Activated B cell treated with CpG ODN at 0.5 μM for 24 hours (primary cell): ENCODE data around the gene KIAA0825. TPM values are rescaled to one million over a fixed set of nuclear protein-coding genes. Genes with fewer than 3 reads are reported as not detected.

Experiments used
- ATAC-seq: fragments of 200-7000 bp; cut with Tn5 transposase; one replicate; pipeline ENCODE4 v1.10.0; 2021; ENCODE audit warnings: low read depth, mild to moderate bottlenecking, moderate library complexity
- CTCF ChIA-PET: fragments of 350-600 bp; sonication (Branson Sonifier 250); formaldehyde crosslinking; loops from one replicate; lab custom pipeline; 2021; ENCODE audit warnings: antibody characterized with exemption; lab: Charles Lee
- POLR2A ChIA-PET: fragments of 350-600 bp; sonication (Branson Sonifier 250); formaldehyde crosslinking; loops from one replicate; lab custom pipeline; 2021; ENCODE audit warnings: antibody characterized with exemption; lab: Charles Lee
- DNase-seq: peaks from one replicate; pipeline ENCODE4 v3.0.0; 2022
- H3K27ac Mint-ChIP-seq: one replicate; pipeline ENCODE4 v1.8.0; 2020; ENCODE audit warnings: mixed read lengths
- H3K27me3 Mint-ChIP-seq: one replicate; pipeline ENCODE4 v1.8.0; 2021; ENCODE audit warnings: mixed read lengths
- H3K36me3 Mint-ChIP-seq: one replicate; pipeline ENCODE4 v1.8.0; 2021; ENCODE audit warnings: low read depth, mixed read lengths
- H3K4me1 Mint-ChIP-seq: one replicate; pipeline ENCODE4 v1.8.0; 2021; ENCODE audit warnings: mixed read lengths
- H3K4me3 Mint-ChIP-seq: one replicate; pipeline ENCODE4 v1.8.0; 2020; ENCODE audit warnings: mild to moderate bottlenecking, mixed read lengths
- H3K9me3 Mint-ChIP-seq: one replicate; pipeline ENCODE4 v1.8.0; 2020; ENCODE audit warnings: mixed read lengths
- CTCF ChIP-seq: fragments of 200-600 bp; IDR thresholded peaks from one replicate; pipeline ENCODE4 v1.8.0; 2022; ENCODE audit warnings: antibody characterized with exemption, mild to moderate bottlenecking
- intact Hi-C: fragments of 100-400 bp; cut with micrococcal nuclease; formaldehyde crosslinking; loops from one replicate; pipeline ENCODE4 v1.15.1; 2024
- total RNA-seq: library from RNA; stranded (reverse); gene quantifications from 2 replicates; pipeline ENCODE4 v1.2.3, GENCODE V29; 2022

The KIAA0825 gene
- total RNA-seq, 1 donor from 2014 or later = 2.3 TPM

GRCh38 chr5:94523018-94523417, 95.4 kb downstream of the KIAA0825 start:
- CTCF ChIA-PET = interaction anchor here (0.6 to 2.9 kb wide), 3 partner anchors 215 to 327 kb away, joined by 3 to 39 read pairs (median 11); no protein-coding TSS in a partner anchor
- ATAC-seq = no peak
- POLR2A ChIA-PET = no interaction called here
- TF ChIP-seq CTCF = no peak
- H3K4me3 Mint-ChIP-seq = no peak overlapping the region
- intact Hi-C loops = no loop called here
- H3K36me3 Mint-ChIP-seq = no peaks in the 10 kb centered on the region
- H3K9me3 Mint-ChIP-seq = no peaks in the 10 kb centered on the region
- no peaks in the 10 kb centered on the region for H3K27me3 Mint-ChIP-seq
- no peak for DNase-seq
- H3K4me1 Mint-ChIP-seq = no peaks in the 10 kb centered on the region
- H3K27ac Mint-ChIP-seq = no peak overlapping the region

- Mint-ChIP-seq H3K9me3 (no peaks in the 10 kb centered on the region), H3K36me3 (no peaks in the 10 kb centered on the region), H3K27me3 (no peaks in the 10 kb centered on the region), H3K4me1 (no peaks in the 10 kb centered on the region), H3K4me3 (no peak overlapping the region), H3K27ac (no peak overlapping the region)
- intact Hi-C loops = no loop called here
- no peak for TF ChIP-seq CTCF
- no peak for ATAC-seq
- DNase-seq = no peak
- CTCF ChIA-PET = no interaction called here
- POLR2A ChIA-PET = no interaction called here
These were observed 96.3 kb downstream of the KIAA0825 start for GRCh38 chr5:94522117-94522516.

- ChIA-PET POLR2A (no interaction called here), CTCF (interaction anchor here (1.3 kb wide), 1 partner anchor 220 kb away, joined by 4 read pairs; no protein-coding TSS in a partner anchor)
- DNase-seq (no peak), ATAC-seq (no peak)
- Mint-ChIP-seq H3K9me3 (no peaks in the 10 kb centered on the region), H3K27ac (no peak overlapping the region), H3K4me1 (no peaks in the 10 kb centered on the region), H3K4me3 (no peak overlapping the region), H3K36me3 (no peaks in the 10 kb centered on the region), H3K27me3 (no peaks in the 10 kb centered on the region)
- TF ChIP-seq CTCF = no peak
- intact Hi-C loops = no loop called here
These were observed 100.6 kb downstream of the KIAA0825 start for GRCh38 chr5:94517490-94518488.

- no peaks in the 10 kb centered on the region for H3K4me1 Mint-ChIP-seq
These were observed 102.3 kb downstream of the KIAA0825 start for GRCh38 chr5:94516148-94516547.

More at GRCh38 chr5:94516148-94516547, 102.3 kb downstream of the KIAA0825 start:
- ChIA-PET POLR2A (no interaction called here), CTCF (interaction anchor here (1.4 kb wide), 1 partner anchor 9 kb away, joined by 4 read pairs; no protein-coding TSS in a partner anchor)
- ATAC-seq (no peak), DNase-seq (no peak)
- Mint-ChIP-seq H3K4me3 (no peak overlapping the region), H3K27me3 (no peaks in the 10 kb centered on the region), H3K9me3 (no peaks in the 10 kb centered on the region), H3K36me3 (no peaks in the 10 kb centered on the region), H3K27ac (no peak overlapping the region)
- intact Hi-C loops = no loop called here
- TF ChIP-seq CTCF = no peak
